MM.1S (cell line): ENCODE results near the gene LRRC63.

Experiments
- EZH2 ChIP-seq: fragments of 300-600 bp; sonication (generic); optimal IDR thresholded peaks from 2 replicates; pipeline ENCODE3; 2017; ENCODE audit warnings: low read depth, mild to moderate bottlenecking, antibody characterized with exemption, low read length, mixed read lengths
- EZH2phosphoT487 ChIP-seq: fragments of 300-600 bp; sonication (generic); IDR thresholded peaks from 2 replicates; pipeline ENCODE4 v1.6.1; 2018; ENCODE audit warnings: antibody characterized with exemption, low read length
- TF ChIP-seq, protein P1 (sequence below): fragments of 300-600 bp; sonication (generic); IDR thresholded peaks from 2 replicates; pipeline ENCODE4 v1.5.1; 2016; ENCODE audit warnings: antibody characterized with exemption, low read length, mixed read lengths

GRCh38 chr13:46198696-46199193 is 13.0 kb upstream of the LRRC63 start:
- TF ChIP-seq, protein P1, sequence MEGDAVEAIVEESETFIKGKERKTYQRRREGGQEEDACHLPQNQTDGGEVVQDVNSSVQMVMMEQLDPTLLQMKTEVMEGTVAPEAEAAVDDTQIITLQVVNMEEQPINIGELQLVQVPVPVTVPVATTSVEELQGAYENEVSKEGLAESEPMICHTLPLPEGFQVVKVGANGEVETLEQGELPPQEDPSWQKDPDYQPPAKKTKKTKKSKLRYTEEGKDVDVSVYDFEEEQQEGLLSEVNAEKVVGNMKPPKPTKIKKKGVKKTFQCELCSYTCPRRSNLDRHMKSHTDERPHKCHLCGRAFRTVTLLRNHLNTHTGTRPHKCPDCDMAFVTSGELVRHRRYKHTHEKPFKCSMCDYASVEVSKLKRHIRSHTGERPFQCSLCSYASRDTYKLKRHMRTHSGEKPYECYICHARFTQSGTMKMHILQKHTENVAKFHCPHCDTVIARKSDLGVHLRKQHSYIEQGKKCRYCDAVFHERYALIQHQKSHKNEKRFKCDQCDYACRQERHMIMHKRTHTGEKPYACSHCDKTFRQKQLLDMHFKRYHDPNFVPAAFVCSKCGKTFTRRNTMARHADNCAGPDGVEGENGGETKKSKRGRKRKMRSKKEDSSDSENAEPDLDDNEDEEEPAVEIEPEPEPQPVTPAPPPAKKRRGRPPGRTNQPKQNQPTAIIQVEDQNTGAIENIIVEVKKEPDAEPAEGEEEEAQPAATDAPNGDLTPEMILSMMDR: no peak
- no peak for TF ChIP-seq EZH2phosphoT487
- no peak for TF ChIP-seq EZH2
